Measurements from ENCODE around the gene CUL4A. TPM values are rescaled to one million over a fixed set of nuclear protein-coding genes. Genes with fewer than 3 reads are reported as not detected.
"Not testable (repeated sequence)": the region's sequence is repeated elsewhere in the genome, so short reads cannot be mapped to it uniquely, and the experiment has no call there.

The CUL4A gene
- total and polyA plus RNA-seq, 2 experiments from 2014 or later, result 52.2 to 85.3 TPM

DNA sequence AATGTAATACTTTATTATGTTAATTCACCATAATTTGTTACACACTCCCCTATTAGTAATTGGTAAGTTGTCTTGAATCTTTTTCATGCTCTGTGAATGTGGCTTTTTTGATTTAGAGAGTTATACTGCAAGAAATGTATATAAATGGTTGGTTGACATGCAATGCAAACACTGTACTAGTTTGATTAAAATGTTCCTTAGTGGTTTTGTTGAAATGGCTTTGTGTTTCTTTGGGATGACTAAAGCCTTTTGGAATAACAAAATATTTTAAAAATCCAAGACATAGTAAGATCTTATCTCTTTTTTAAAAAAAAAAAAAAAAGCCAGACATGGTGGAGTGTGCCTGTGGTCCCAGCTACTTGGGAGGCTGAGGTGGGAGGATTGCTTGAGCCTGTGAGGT lies 98.1 kb downstream of the CUL4A start:
- TF ChIP-seq EZH2phosphoT487 (IDR thresholded peaks at IDR 0.05; ENCODE audit: low read depth, severe bottlenecking, unreplicated experiment), result no peak
- TF ChIP-seq, protein P1, sequence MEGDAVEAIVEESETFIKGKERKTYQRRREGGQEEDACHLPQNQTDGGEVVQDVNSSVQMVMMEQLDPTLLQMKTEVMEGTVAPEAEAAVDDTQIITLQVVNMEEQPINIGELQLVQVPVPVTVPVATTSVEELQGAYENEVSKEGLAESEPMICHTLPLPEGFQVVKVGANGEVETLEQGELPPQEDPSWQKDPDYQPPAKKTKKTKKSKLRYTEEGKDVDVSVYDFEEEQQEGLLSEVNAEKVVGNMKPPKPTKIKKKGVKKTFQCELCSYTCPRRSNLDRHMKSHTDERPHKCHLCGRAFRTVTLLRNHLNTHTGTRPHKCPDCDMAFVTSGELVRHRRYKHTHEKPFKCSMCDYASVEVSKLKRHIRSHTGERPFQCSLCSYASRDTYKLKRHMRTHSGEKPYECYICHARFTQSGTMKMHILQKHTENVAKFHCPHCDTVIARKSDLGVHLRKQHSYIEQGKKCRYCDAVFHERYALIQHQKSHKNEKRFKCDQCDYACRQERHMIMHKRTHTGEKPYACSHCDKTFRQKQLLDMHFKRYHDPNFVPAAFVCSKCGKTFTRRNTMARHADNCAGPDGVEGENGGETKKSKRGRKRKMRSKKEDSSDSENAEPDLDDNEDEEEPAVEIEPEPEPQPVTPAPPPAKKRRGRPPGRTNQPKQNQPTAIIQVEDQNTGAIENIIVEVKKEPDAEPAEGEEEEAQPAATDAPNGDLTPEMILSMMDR (IDR thresholded peaks at IDR 0.05; ENCODE audit: poor library complexity), result no peak
- no peak for TF ChIP-seq EZH2 (IDR thresholded peaks at IDR 0.05; ENCODE audit: borderline replicate concordance)
- H3K4me2 ChIP-seq, result no peak overlapping the region
- H2AFZ ChIP-seq, result no peak overlapping the region
- no peaks in the 10 kb centered on the region for H3K9me3 ChIP-seq (ENCODE audit: low read depth)
- peaks cover 46% of the 10 kb centered on the region for H4K20me1 ChIP-seq (ENCODE audit: insufficient read depth, poor library complexity, severe bottlenecking)
- H3K9me2 ChIP-seq (replicated peaks; ENCODE audit: insufficient read depth), result no peaks in the 10 kb centered on the region
- DNase-seq (ENCODE audit: low spot score), result no peak
- no peak overlapping the region for H3K4me3 ChIP-seq
- no peaks in the 10 kb centered on the region for H3K27me3 ChIP-seq
- H3K79me2 ChIP-seq, result peaks cover 95% of the 10 kb centered on the region
- H3K27ac ChIP-seq, result no peak overlapping the region
- H3K4me1 ChIP-seq (ENCODE audit: insufficient read depth), result no peaks in the 10 kb centered on the region
- H3K36me3 ChIP-seq (replicated peaks; ENCODE audit: insufficient read depth, low read depth), result no peaks in the 10 kb centered on the region

DNA sequence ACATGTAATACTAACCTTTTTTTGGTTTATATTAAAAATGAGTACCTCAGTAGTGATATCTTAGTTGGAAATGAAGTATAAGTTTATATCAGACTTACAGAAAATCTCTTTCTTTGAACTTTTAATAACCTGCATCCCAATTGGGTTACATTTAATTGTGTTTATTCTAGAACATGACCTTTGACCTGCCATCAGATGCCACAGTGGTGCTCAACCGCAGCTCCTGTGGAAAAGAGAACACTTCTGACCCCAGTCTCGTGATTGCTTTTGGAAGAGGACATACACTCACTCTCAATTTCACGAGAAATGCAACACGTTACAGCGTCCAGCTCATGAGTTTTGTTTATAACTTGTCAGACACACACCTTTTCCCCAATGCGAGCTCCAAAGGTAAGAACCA lies 100.1 kb downstream of the CUL4A start:
- Histone ChIP-seq H3K27me3 (no peaks in the 10 kb centered on the region), H3K4me2 (no peak overlapping the region), H3K79me2 (peaks cover 90% of the 10 kb centered on the region), H3K4me1 (ENCODE audit: insufficient read depth) (no peaks in the 10 kb centered on the region), H3K4me3 (no peak overlapping the region), H4K20me1 (ENCODE audit: insufficient read depth, poor library complexity, severe bottlenecking) (peaks cover 28% of the 10 kb centered on the region), H3K9me3 (ENCODE audit: low read depth) (no peaks in the 10 kb centered on the region), H3K9me2 (replicated peaks; ENCODE audit: insufficient read depth) (no peaks in the 10 kb centered on the region), H3K36me3 (replicated peaks; ENCODE audit: insufficient read depth, low read depth) (no peaks in the 10 kb centered on the region), H3K27ac (no peak overlapping the region), H2AFZ (no peak overlapping the region)
- no peak for DNase-seq (ENCODE audit: low spot score)
- WGBS (ENCODE audit: low lambda C conversion rate, missing lambda C conversion rate), result 87% methylated on average over 6 of the region's 6 CpGs
- TF ChIP-seq, protein P1 (IDR thresholded peaks at IDR 0.05; ENCODE audit: poor library complexity), result no peak
- TF ChIP-seq EZH2phosphoT487 (IDR thresholded peaks at IDR 0.05; ENCODE audit: low read depth, severe bottlenecking, unreplicated experiment), result no peak
- no peak for TF ChIP-seq EZH2 (IDR thresholded peaks at IDR 0.05; ENCODE audit: borderline replicate concordance)

DNA sequence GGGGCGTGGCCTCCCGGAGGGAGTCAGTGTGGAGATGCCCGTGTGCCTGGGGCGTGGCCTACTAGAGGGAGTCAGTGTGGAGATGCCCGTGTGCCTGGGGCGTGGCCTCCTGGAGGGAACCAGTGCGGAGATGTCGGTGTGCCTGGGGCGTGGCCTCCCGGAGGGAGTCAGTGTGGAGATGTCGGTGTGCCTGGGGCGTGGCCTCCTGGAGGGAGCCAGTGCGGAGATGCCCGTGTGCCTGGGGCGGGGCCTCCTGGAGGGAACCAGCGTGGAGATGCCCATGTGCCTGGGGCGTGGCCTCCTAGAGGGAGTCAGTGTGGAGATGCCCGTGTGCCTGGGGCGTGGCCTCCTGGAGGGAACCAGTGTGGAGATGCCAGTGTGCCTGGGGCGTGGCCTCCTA lies 104.7 kb downstream of the CUL4A start:
- H2AFZ ChIP-seq; H3K4me2 ChIP-seq; H3K27me3 ChIP-seq; H3K9me2 ChIP-seq (replicated peaks; ENCODE audit: insufficient read depth); H3K4me1 ChIP-seq (ENCODE audit: insufficient read depth); DNase-seq (ENCODE audit: low spot score); H3K9me3 ChIP-seq (ENCODE audit: low read depth); H3K4me3 ChIP-seq; H3K27ac ChIP-seq; H3K36me3 ChIP-seq (replicated peaks; ENCODE audit: insufficient read depth, low read depth): not testable (repeated sequence)
- WGBS (ENCODE audit: low lambda C conversion rate, missing lambda C conversion rate), result no CpG with 5 or more reads among the region's 20 CpGs
- Histone ChIP-seq H3K79me2 (peaks cover 54% of the 10 kb centered on the region), H4K20me1 (ENCODE audit: insufficient read depth, poor library complexity, severe bottlenecking) (peaks cover 26% of the 10 kb centered on the region)

DNA sequence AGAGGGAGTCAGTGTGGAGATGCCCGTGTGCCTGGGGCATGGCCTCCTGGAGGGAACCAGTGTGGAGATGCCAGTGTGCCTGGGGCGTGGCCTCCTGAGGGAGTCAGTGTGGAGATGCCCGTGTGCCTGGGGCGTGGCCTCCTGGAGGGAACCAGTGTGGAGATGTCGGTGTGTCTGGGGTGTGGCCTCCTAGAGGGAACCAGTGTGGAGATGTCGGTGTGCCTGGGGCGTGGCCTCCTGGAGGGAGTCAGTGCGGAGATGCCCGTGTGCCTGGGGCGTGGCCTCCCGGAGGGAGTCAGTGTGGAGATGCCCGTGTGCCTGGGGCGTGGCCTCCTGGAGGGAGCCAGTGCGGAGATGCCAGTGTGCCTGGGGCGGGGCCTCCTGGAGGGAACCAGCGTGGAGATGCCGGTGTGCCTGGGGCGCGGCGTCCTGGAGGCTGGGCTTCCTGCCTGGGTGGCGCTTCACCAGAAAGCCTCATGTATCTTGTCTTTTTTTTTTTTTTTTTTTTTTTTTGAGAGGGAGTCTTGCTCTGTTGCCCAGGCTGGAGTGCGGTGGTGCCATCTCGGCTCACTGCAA lies 105.6 kb downstream of the CUL4A start:
- not testable (repeated sequence) for H3K36me3 ChIP-seq (replicated peaks; ENCODE audit: insufficient read depth, low read depth); H2AFZ ChIP-seq; H3K4me3 ChIP-seq; H3K4me1 ChIP-seq (ENCODE audit: insufficient read depth); H3K4me2 ChIP-seq; H3K27me3 ChIP-seq; H3K9me3 ChIP-seq (ENCODE audit: low read depth); DNase-seq (ENCODE audit: low spot score); H3K9me2 ChIP-seq (replicated peaks; ENCODE audit: insufficient read depth); H3K27ac ChIP-seq
- H4K20me1 ChIP-seq (ENCODE audit: insufficient read depth, poor library complexity, severe bottlenecking), result peaks cover 26% of the 10 kb centered on the region
- peaks cover 45% of the 10 kb centered on the region for H3K79me2 ChIP-seq
- WGBS (ENCODE audit: low lambda C conversion rate, missing lambda C conversion rate), result over 99% methylated on average over 14 of the region's 23 CpGs
